ENCODE data around the gene LRGUK. TPM values are rescaled to one million over a fixed set of nuclear protein-coding genes. Genes with fewer than 3 reads are reported as not detected.

The LRGUK gene
- total and polyA plus RNA-seq, 2 of the 4 experiments (the other 2 are of a cell fraction), result 0.07 TPM; not detected in 1

DNA sequence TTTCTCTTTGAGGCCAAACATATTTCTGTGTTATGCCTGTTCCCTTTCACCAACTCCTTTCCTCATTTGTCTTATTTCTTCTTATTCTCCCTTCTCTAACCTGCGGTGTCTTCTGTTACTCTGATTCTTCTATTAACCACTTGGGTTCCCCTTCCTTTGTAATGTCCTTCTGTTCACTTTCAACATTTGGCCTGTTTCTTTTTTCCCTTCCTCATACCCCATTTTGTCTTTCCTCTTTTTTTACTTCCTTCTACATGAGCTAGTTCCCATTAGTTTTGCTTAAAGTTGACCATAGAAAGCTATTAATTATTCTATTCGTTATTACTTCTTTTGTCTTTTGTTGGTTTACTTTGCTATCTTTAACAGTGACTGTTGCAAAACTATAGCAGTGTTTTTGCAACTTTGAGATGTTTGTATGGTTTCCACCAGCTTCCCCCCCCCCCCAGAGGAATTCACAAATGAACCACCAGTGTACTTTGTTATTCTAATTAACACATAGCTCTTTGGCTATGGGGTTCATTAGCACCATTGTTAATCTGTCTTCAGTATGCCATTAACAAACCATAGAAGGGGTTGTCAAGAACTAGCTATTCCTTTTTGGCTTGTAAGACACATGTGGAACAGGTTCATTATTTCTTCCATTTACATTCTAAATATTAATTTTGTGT lies 2.9 kb downstream of the LRGUK start:
- CTCF ChIA-PET, result interaction anchor here (1.0 kb wide), 1 partner anchor 11 kb away, joined by 3 read pairs; no protein-coding TSS in a partner anchor
- in situ Hi-C loops (cut with MboI; ENCODE audit: low sequenced_read_pairs), result no loop called here
- BruUV-seq (replicated peaks), result no TSS peak

More for the DNA sequence above, 2.9 kb downstream of the LRGUK start:
- Histone ChIP-seq H2BK5ac (ENCODE audit: low read depth, low read length, poor library complexity, severe bottlenecking) (no peak overlapping the region), H4K91ac (ENCODE audit: insufficient read depth, low read depth, low read length) (no peak overlapping the region), H3K27ac (ENCODE audit: insufficient read depth, low read length) (no peak overlapping the region), H2AFZ (replicated peaks; ENCODE audit: low read length, poor library complexity) (no peak overlapping the region), H3K79me1 (ENCODE audit: low read depth in 1 of 2, low read length in 2 of 2) (no peaks in the 10 kb centered on the region), H3K9me1 (ENCODE audit: insufficient read depth, low read length) (no peaks in the 10 kb centered on the region), H3K4me2 (ENCODE audit: low read depth, low read length) (no peak overlapping the region), H3K14ac (replicated peaks; ENCODE audit: low read depth, low read length) (no peak overlapping the region), H3K23ac (ENCODE audit: low read depth, low read length) (no peak overlapping the region), H3K9me3 (ENCODE audit: control insufficient read depth, insufficient read depth, low read length) (no peaks in the 10 kb centered on the region), H3K4ac (ENCODE audit: low read depth, low read length) (no peak overlapping the region), H3K56ac (ENCODE audit: extremely low read depth, insufficient read depth, low read length) (no peak overlapping the region), H3K9ac (ENCODE audit: low read depth, low read length) (no peak overlapping the region), H4K20me1 (ENCODE audit: insufficient read depth, low read length) (no peaks in the 10 kb centered on the region), H3K27me3 (ENCODE audit: control insufficient read depth, insufficient read depth, low read length) (peaks cover 12% of the 10 kb centered on the region), H3K4me1 (ENCODE audit: control insufficient read depth, insufficient read depth, low read length) (no peaks in the 10 kb centered on the region), H2AK5ac (ENCODE audit: low read depth, low read length) (no peak overlapping the region), H3K18ac (ENCODE audit: low read depth, low read length) (no peak overlapping the region), H2AK9ac (replicated peaks; ENCODE audit: low read depth, low read length, poor library complexity) (no peak overlapping the region), H2BK120ac (ENCODE audit: low read depth, low read length) (no peak overlapping the region), H2BK15ac (ENCODE audit: low read depth, low read length) (no peak overlapping the region), H4K8ac (ENCODE audit: low read depth in 2 of 2, low read length in 2 of 2) (no peak overlapping the region), H2BK20ac (ENCODE audit: low read depth, low read length) (no peak overlapping the region), H3K36me3 (ENCODE audit: control insufficient read depth, insufficient read depth, low read length) (no peaks in the 10 kb centered on the region), H3K4me3 (ENCODE audit: insufficient read depth, low read depth, low read length) (no peak overlapping the region), H4K5ac (ENCODE audit: low read depth, low read length) (no peak overlapping the region)
- intact Hi-C loops (cut with micrococcal nuclease) (no loop called here), dilution Hi-C loops (cut with HindIII; ENCODE audit: low sequenced_read_pairs, unreplicated experiment) (no loop called here)
- ATAC-seq (ENCODE audit: low read depth), result no peak
- 43% methylated on average over 1 of the region's 2 CpGs; no CpG with 5 or more reads in 1 of the 2 experiments for WGBS, 2 experiments (ENCODE audit: extremely low coverage in 2 of 2, insufficient read length in 1 of 2)
- POLR2A ChIA-PET (ENCODE audit: unreplicated experiment), result no interaction called here
- no peak for DNase-seq
- no peak for TF ChIP-seq SMC3 (IDR thresholded peaks at IDR 0.05; ENCODE audit: low read depth, low read length)
- no peak for TF ChIP-seq CEBPB (IDR thresholded peaks at IDR 0.05; ENCODE audit: low read depth, low read length)
- TF ChIP-seq, protein P1, sequence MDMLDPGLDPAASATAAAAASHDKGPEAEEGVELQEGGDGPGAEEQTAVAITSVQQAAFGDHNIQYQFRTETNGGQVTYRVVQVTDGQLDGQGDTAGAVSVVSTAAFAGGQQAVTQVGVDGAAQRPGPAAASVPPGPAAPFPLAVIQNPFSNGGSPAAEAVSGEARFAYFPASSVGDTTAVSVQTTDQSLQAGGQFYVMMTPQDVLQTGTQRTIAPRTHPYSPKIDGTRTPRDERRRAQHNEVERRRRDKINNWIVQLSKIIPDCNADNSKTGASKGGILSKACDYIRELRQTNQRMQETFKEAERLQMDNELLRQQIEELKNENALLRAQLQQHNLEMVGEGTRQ (IDR thresholded peaks at IDR 0.05; ENCODE audit: low read depth, low read length), result no peak
- no peak for TF ChIP-seq RCOR1 (IDR thresholded peaks at IDR 0.05; ENCODE audit: insufficient replicate concordance, low read length)
- TF ChIP-seq BHLHE40 (IDR thresholded peaks at IDR 0.05; ENCODE audit: low read depth, low read length), result no peak
- TF ChIP-seq CHD1 (IDR thresholded peaks at IDR 0.05; ENCODE audit: low read depth, low read length), result no peak
- no peak for TF ChIP-seq RFX5 (IDR thresholded peaks at IDR 0.05; ENCODE audit: low read depth, low read length)
- no peak for TF ChIP-seq FOS (IDR thresholded peaks at IDR 0.05; ENCODE audit: low read depth, low read length)
- TF ChIP-seq, protein P2, sequence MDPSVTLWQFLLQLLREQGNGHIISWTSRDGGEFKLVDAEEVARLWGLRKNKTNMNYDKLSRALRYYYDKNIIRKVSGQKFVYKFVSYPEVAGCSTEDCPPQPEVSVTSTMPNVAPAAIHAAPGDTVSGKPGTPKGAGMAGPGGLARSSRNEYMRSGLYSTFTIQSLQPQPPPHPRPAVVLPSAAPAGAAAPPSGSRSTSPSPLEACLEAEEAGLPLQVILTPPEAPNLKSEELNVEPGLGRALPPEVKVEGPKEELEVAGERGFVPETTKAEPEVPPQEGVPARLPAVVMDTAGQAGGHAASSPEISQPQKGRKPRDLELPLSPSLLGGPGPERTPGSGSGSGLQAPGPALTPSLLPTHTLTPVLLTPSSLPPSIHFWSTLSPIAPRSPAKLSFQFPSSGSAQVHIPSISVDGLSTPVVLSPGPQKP (IDR thresholded peaks at IDR 0.05; ENCODE audit: borderline replicate concordance, low read depth, low read length), result no peak
- no peak for TF ChIP-seq MAZ (IDR thresholded peaks at IDR 0.05; ENCODE audit: borderline replicate concordance, low read depth, low read length)
- no peak for TF ChIP-seq RAD21 (IDR thresholded peaks at IDR 0.05; ENCODE audit: low read length)
- no peak for TF ChIP-seq MXI1 (IDR thresholded peaks at IDR 0.05; ENCODE audit: borderline replicate concordance, low read depth, low read length)
- no peak for TF ChIP-seq POLR2A (IDR thresholded peaks at IDR 0.05; ENCODE audit: low read depth, low read length)
- TF ChIP-seq MAFK (IDR thresholded peaks at IDR 0.05; ENCODE audit: low read depth, low read length), result no peak
